NCI-H187 treated with DMSO at 0.1 percent for 48 hours (cell line): ENCODE results near the gene PRKCG.

ENCODE experiments used
- DNase-seq: peaks from one replicate; lab custom pipeline; 2025; lab: John Stamatoyannopoulos, UW

PRKCG gene

GRCh38 chr19:53898636-53899341, 16.8 kb downstream of the PRKCG start:
- no peak for DNase-seq

DNA sequence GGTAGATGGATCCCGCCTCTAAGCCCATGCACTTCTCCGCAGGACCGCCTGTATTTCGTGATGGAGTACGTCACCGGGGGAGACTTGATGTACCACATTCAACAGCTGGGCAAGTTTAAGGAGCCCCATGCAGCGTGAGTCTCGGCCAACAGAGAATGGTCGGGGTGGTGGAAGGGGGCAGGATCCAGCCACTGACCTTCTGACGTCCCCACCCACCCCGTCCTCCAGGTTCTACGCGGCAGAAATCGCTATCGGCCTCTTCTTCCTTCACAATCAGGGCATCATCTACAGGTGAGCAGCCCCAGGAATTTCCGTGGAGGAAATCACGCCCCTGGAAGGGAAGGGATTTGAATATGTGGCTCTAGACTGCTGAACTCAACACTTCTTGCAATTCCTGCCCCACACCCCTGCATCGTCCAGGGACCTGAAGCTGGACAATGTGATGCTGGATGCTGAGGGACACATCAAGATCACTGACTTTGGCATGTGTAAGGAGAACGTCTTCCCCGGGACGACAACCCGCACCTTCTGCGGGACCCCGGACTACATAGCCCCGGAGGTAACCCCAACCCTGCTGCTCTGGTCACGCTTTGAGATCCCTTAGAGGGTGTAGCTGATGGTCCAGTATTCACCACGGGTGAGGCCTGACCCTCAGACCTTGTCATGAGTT, 18.3 kb downstream of the PRKCG start:
- DNase-seq: no peak

- no peak for DNase-seq
Observed at GRCh38 chr19:53903055-53903680, 21.2 kb downstream of the PRKCG start.

DNA sequence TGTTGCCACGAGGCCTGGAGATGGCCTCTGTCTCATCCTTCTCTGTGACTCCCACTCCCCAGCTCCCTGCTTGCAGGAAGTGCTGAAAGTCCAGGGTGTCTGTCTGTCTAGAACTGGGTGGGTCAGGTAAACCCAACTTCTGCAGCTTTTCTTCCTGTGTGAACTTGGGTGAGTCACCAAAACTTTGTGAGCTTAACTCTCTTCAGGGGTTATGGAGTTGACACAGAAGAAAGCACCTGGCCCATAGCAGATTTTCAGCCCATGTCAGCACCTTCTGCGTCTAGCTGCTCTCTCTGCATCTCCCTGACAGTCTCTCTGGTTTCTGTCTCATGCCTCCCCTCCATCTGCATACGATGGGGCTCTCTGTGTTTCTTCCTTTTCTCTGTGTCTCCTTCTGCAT, 22.9 kb downstream of the PRKCG start:
- DNase-seq: no peak

DNA sequence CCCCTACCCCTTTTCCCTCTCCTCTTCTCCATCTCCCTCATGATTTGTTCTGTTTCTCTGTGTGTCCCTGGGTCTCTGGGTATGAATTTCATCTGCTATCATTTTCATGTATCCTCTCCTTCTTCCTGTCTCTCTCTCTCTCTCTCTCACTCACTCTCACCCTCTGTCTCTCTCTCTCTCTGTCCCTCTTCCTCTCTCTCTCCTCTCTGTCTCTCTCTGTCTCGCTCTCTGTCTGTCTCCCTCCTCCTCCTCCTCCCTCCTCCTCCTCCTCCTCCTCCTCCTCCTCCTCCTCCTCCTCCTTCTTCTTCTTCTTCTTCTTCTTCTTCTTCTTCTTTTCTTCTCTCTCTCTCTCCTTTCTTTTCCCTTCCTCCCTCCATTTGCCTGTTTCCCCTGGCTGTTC, 23.8 kb downstream of the PRKCG start:
- DNase-seq: no peak

GRCh38 chr19:53906211-53907192, 24.5 kb downstream of the PRKCG start:
- DNase-seq: no peak

DNA sequence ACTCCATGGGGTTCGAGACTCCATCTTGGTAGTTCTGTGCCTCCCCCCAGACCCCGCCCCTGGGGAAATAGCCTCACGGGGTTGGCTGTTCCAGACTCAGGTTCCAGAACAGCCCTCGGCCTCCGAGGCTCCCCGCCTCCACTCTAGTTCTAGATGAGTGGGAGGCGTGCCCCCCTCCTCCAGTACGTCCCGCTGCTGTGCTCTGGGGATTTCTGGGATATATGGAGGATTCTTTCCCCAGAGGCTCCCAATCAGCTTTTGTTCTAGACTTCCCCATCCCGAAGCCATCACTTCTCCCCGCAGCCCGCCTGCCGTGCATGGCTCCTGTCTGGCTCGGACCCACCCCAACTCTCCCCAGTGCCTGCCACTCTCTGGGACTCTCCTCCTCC, 25.2 kb downstream of the PRKCG start:
- no peak for DNase-seq

DNA sequence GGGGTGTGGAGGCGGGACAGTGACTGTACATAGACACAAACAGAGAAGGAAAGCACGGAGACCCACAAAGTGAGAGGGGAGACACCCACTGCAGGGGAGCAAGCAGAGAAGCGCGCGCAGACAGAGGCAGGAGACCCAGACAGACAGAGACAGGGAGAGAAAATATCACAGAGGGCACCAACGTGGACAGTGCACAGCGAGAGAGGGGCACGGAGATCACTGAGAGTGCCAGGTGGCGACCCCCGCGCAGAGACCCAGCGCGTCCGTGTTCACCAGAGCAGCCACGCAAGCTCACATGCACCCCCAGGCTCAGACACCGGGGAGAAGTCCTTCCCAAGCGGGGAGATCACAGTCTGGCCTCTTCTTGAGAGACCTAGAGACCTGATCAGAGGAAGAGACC, 25.7 kb downstream of the PRKCG start:
- no peak for DNase-seq

- DNase-seq: no peak
Observed at GRCh38 chr19:53908106-53908934, 26.3 kb downstream of the PRKCG start.

DNA sequence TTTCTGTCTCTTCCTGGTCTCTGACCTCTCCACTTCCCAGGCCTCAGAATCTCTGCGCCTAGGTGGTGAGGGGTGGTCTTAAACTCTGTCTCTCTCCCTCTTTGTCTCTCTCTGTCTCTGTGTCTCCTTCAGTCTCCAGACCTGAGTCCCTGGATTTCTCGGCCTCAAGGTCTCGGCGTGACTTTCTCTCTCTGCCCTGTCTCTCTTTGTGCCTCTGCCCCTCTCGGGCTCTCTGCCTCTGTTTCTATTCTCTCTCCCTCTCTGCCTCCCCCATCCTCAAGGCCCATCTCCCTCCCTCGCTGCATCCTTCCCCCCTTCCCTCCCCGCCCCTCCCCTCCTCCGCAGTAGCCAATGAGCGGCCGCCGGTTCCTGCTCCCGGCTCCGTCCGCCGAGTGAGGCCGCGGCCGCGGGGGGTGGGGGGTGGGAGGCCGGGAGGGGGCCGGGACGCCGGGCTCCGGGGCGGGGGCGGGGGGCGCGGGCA, 27.0 kb downstream of the PRKCG start, which contains the start of gene CACNG7:
Gene CACNG7 (plus strand): TSS at position 344 of the 481 bp plus-strand sequence. CDS start 3,554 bp downstream, outside the sequence.
- no peak for DNase-seq

- DNase-seq: no peak
Observed at GRCh38 chr19:53909471-53910169, 27.6 kb downstream of the PRKCG start.

DNA sequence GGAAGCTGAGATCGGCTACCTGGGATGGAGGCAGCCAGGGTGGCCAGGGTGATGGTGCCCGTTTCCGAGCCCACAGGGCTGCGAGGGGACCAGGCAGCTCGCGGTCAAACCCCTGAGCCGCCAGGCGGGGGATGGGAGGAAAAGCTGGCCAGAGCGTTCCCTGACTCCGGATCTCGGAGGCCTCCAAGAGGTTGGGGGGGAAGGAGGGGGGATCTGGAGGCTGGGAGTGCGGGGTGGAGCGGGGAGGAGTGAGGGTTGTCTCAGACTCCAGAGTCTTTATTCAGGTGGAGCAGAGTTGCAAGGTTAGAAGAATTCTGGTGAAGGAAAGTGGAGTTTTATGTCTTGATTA, 28.1 kb downstream of the PRKCG start:
- DNase-seq: no peak

GRCh38 chr19:53912653-53913052, 30.7 kb downstream of the PRKCG start:
- DNase-seq: no peak

DNA sequence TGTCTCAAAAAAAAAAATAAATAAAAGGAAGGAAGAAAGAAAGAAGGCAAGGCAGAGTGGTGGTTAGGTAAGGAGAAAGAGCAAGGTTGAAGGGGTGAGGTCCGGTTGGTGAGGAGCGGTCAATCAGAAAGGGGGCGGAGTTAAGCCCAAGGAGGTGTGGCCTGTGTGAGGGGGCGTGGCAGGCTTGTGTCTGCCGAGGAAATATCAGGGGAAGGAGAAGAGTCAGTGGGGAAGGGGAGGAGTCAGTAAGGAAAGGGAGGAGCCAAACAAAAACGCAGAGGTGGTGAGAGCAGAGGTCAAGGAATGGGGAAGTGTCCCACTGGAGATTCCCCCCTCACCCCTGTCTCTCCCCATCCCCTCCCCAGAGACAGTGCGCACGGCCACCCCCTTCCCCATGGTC, 33.0 kb downstream of the PRKCG start:
- no peak for DNase-seq

DNA sequence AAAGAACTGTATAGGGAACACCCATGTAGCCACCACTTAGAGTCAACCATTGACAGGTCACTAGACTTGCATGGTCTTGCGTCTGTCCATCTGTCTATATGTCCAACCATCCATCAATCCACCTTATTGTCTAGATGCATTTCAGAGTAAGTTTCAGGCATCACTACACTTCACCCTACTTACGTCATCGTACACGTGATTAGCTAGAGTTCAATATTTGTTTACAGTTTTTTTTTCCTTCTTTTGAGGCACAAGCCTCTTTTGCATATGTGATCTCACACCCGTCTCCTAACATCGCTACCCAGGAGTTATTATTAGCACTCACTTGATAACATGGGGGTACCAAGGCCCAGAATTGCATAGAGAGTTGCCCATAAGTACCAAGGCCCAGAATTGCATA, 34.0 kb downstream of the PRKCG start:
- no peak for DNase-seq

DNA sequence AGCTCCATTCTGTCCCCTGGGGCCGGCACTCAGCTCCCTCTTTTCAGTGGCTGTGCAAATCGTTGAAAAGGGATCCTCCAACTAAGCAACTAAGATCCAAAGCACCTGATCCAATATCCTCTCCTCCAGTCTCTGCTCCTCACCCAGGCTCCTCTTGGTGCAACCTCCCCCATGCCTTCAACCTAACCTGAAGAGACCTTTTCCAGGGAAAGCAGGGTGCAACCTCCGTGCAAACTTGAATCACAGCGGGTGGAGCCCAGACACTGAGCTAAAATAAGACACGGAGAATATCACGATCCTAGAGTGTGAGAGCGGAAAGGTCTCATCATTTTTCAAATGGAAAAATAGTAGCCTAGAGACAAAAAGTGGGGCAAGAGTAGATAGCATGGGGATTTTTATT, 35.4 kb downstream of the PRKCG start:
- no peak for DNase-seq

DNA sequence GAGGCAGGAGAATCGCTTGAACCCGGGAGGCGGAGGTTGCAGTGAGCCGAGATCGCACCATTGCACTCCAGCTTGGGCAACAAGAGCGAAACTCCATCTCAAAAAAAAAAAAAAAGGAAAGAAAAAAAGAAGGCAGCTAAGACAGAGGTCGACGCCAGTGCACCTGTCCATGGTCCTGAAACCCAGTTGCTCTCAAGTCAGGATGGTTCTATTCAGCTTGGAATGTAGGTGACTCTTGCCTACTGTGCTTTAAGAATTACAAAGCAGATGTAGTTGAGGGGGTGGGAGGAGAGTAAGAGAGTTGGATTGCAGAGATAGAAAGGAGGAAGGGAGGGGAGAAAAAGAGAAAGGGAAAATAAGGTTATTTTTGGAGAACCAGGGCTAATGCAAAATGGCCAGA, 45.7 kb downstream of the PRKCG start:
- no peak for DNase-seq

GRCh38 chr19:53936029-53936428, 54.0 kb downstream of the PRKCG start:
- DNase-seq: no peak

DNA sequence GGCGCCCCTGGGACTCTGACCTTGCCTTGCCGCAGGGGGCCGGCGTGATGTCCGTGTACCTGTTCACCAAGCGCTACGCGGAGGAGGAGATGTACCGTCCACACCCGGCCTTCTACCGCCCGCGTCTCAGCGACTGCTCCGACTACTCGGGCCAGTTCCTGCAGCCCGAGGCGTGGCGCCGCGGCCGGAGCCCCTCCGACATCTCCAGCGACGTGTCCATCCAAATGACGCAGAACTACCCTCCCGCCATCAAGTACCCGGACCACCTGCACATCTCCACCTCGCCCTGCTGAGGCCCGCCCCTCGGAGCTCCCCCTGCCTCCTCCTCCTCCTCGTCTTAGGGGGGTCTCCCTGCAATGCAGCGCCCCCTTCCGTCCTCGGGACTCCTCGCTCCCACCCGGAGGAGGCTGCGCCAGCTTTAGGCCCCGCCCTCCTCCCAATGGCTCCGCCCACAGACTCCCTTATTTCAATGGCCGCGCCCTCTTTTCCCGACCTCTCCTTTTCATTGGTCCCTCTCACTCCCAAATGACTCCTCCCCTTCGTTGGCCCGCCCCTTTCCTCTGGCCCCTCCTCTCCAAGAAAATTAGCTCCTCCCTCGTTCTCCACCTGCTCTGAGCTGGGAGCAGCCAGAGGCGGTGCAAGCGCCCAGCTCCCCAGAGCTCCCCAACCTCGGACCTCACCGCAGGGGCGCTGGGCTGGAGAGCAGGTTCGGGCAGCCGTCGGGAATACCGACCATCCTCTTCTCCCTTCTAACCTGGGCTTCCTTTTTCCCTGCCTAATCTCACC, 60.2 kb downstream of the PRKCG start:
- no peak for DNase-seq

- DNase-seq: no peak
Observed at GRCh38 chr19:53944416-53944815, 62.4 kb downstream of the PRKCG start.
